ENCODE measurements around the gene SERTAD1.

Gene SERTAD1

DNA sequence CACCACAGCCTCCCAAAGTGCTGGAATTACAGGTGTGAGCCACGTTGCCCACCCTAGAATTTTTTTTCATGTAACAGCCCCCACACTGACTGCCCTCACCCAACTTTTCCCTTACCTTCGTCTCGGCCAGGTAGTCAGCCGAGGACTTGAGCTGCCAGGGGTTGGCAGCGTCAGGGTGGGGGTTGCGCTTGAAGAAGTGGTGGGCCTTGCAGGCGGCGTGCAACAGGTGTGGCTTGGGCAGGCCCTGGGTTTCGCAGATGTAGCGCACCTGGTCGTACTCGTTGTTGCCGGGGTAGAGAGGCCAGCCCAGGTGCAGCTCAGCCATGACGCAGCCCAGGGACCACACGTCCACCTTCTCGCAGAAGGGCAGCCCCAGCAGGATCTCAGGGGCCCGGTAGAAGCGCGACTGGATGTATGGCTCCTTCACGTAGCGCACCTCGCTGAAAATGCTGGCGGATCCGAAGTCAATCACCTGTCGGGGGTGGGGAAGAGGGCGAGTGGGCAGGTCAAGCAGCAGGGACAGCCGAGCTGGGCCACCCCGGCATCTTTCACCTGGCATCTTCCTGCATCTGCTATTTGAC lies 42.0 kb downstream of the SERTAD1 start:
- H3K4me3 ChIP-seq (ENCODE audit: low read depth, low read length) = no peak overlapping the region
- H3K9me3 ChIP-seq (ENCODE audit: control insufficient read depth, insufficient read depth, low read depth, low read length) = no peaks in the 10 kb centered on the region
- no peaks in the 10 kb centered on the region for H3K27me3 ChIP-seq (ENCODE audit: control insufficient read depth, insufficient read depth, low read length)
- H3K36me3 ChIP-seq (ENCODE audit: control insufficient read depth, insufficient read depth, low read length) = peaks cover 18% of the 10 kb centered on the region
- H3K4me1 ChIP-seq (ENCODE audit: control insufficient read depth, insufficient read depth, low read length) = peaks cover 5% of the 10 kb centered on the region
- no peak overlapping the region for H3K27ac ChIP-seq (ENCODE audit: low read depth, low read length)
- no peak overlapping the region for H3K9ac ChIP-seq (ENCODE audit: low read length)

DNA sequence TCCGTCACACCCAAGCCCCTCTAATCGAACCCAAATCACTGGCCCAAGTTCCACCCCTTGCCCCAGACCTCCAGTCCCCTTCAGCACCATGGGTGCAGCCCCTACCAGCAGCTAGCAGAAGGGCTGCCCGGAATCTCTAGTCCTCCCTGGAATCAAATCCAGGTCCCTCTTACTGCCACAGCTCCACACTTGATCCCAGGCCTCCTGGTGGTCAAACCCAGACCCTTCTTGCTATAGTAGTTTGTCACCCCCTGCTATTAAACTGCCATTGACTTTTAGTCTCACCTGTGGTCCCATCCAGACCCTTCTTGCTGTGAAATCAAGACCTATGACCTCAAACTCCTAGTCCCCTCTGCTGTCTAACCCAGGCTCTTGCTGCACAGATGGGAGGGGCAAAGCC lies 44.5 kb downstream of the SERTAD1 start:
- Histone ChIP-seq H3K27ac (ENCODE audit: low read depth, low read length) (no peak overlapping the region), H3K4me3 (ENCODE audit: low read depth, low read length) (no peak overlapping the region), H3K4me1 (ENCODE audit: control insufficient read depth, insufficient read depth, low read length) (peaks cover 5% of the 10 kb centered on the region), H3K9me3 (ENCODE audit: control insufficient read depth, insufficient read depth, low read depth, low read length) (no peaks in the 10 kb centered on the region), H3K9ac (ENCODE audit: low read length) (no peak overlapping the region), H3K36me3 (ENCODE audit: control insufficient read depth, insufficient read depth, low read length) (peaks cover 38% of the 10 kb centered on the region), H3K27me3 (ENCODE audit: control insufficient read depth, insufficient read depth, low read length) (no peaks in the 10 kb centered on the region)

DNA sequence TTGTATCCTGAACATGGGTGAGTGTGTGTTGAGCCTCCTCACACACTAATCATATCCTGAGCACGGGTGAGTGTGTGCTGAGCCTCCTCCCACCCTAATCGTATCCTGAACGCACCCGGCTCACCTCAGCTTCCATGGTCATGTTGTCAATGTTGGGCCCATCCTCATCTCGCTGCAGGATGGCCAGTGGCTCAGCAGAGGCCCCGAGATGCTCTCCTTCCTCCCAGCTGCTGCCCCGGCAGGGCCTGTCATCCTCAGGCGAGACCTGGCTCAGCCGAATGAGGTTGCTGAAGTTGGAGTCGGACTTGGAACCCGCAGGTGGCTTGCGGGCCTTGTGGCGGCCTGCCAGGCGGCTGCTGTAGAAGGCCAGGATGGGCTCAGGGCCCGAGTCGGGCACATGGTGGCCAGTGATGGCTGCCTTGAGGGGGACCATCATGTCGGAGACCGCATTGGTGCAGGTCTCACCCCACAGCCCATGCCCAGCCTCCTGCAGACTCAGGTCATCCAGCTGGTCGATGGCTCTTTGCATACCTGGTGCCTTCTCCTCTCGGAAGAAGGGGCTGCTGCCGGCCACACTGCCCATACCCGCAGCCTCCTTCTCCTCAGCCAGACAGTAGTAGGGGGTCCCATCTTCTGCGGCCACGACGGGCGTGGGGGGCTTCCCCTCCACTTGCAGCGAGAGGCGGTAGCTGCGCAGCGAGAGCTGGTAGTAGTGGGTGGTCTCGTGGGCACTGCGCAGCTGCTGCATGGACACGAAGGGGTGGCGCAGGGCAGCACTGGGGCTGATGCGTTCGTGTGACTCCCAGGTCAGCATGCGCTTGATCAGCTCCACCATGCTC lies 45.4 kb downstream of the SERTAD1 start:
- Histone ChIP-seq H3K36me3 (ENCODE audit: control insufficient read depth, insufficient read depth, low read length) (peaks cover 45% of the 10 kb centered on the region), H3K9ac (ENCODE audit: low read length) (no peak overlapping the region), H3K4me3 (ENCODE audit: low read depth, low read length) (no peak overlapping the region), H3K27ac (ENCODE audit: low read depth, low read length) (no peak overlapping the region), H3K4me1 (ENCODE audit: control insufficient read depth, insufficient read depth, low read length) (peaks cover 5% of the 10 kb centered on the region), H3K9me3 (ENCODE audit: control insufficient read depth, insufficient read depth, low read depth, low read length) (no peaks in the 10 kb centered on the region), H3K27me3 (ENCODE audit: control insufficient read depth, insufficient read depth, low read length) (no peaks in the 10 kb centered on the region)

DNA sequence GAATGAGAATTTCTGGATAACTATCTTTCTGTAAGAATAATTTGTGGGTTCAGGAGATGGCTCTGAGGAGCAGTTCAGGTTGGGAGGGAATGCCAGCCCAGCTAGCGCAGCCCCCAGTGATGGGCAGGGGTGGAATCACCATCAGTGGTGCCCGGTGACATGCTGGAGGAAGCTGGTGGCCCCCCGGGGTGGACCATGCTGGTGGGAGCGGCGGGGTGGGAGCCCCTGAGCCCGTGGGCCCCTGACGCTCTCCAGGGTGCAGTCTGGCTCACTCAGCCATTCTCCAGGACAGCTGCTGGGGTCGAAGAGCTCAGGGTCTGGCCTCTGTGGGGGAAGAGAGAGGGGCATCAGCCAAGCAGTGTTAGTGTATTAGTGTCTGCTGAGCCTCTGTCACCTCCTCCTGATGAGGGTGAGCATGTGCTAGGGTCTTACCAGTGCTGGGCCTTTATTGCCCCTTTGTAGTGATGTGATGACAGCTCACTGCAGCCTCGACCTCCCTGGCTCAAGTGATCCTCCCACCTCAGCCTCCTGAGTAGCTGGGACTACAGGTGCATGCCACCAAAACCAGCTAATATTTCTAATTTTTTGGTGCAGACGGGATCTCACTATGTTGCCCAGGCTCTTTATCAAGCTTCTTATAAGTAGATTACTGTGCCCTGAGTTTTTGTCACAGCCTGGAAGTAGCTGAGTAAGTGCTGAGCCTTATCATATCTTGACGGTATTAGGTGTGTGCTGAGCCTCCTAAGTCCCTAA lies 46.2 kb downstream of the SERTAD1 start:
- no peak overlapping the region for H3K4me3 ChIP-seq (ENCODE audit: low read depth, low read length)

DNA sequence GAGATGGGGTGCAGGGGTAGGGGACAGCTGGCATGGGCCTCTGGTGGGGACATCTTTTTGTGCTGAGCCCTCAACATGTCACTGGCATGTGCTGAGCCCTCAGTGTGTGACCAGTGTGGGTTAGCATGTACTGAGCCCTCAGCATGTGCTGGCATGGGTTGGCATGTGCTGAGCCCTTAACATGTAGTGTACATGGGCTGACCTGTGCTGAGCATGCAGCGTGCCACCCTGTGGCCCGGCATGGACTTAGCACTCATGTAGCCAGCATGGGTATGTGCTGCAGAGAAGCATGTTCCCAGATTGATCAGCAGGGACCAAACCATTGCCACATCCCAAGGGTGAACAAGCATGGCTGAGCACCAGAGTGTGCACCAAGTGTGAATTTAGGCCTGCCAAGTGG lies 47.3 kb downstream of the SERTAD1 start:
- Histone ChIP-seq H3K9ac (ENCODE audit: low read length) (no peak overlapping the region), H3K4me1 (ENCODE audit: control insufficient read depth, insufficient read depth, low read length) (no peaks in the 10 kb centered on the region), H3K4me3 (ENCODE audit: low read depth, low read length) (no peak overlapping the region), H3K9me3 (ENCODE audit: control insufficient read depth, insufficient read depth, low read depth, low read length) (no peaks in the 10 kb centered on the region), H3K27me3 (ENCODE audit: control insufficient read depth, insufficient read depth, low read length) (no peaks in the 10 kb centered on the region), H3K27ac (ENCODE audit: low read depth, low read length) (no peak overlapping the region), H3K36me3 (ENCODE audit: control insufficient read depth, insufficient read depth, low read length) (peaks cover 55% of the 10 kb centered on the region)

More for the DNA sequence above, 46.2 kb downstream of the SERTAD1 start:
- Histone ChIP-seq H3K9ac (ENCODE audit: low read length) (no peak overlapping the region), H3K27ac (ENCODE audit: low read depth, low read length) (no peak overlapping the region), H3K36me3 (ENCODE audit: control insufficient read depth, insufficient read depth, low read length) (peaks cover 46% of the 10 kb centered on the region), H3K4me1 (ENCODE audit: control insufficient read depth, insufficient read depth, low read length) (peaks cover 5% of the 10 kb centered on the region), H3K9me3 (ENCODE audit: control insufficient read depth, insufficient read depth, low read depth, low read length) (no peaks in the 10 kb centered on the region), H3K27me3 (ENCODE audit: control insufficient read depth, insufficient read depth, low read length) (no peaks in the 10 kb centered on the region)

DNA sequence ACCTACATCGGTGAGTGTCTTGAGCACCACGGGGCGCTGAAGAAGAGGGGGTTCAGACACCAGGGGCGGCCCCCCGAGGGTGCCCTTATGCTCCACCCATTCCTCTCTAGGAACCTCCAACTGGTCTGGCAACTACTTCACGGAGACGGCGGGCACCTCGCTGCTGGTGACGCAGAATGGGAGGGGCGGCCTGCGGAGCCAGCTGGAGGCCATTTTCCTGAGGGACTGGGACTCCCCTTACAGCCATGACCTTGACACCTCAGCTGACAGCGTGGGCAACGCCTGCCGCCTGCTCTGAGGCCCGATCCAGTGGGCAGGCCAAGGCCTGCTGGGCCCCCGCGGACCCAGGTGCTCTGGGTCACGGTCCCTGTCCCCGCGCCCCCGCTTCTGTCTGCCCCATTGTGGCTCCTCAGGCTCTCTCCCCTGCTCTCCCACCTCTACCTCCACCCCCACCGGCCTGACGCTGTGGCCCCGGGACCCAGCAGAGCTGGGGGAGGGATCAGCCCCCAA lies 47.9 kb downstream of the SERTAD1 start:
- H3K36me3 ChIP-seq (ENCODE audit: control insufficient read depth, insufficient read depth, low read length) = peaks cover 58% of the 10 kb centered on the region
- no peak overlapping the region for H3K9ac ChIP-seq (ENCODE audit: low read length)
- no peaks in the 10 kb centered on the region for H3K4me1 ChIP-seq (ENCODE audit: control insufficient read depth, insufficient read depth, low read length)
- H3K4me3 ChIP-seq (ENCODE audit: low read depth, low read length) = no peak overlapping the region
- no peak overlapping the region for H3K27ac ChIP-seq (ENCODE audit: low read depth, low read length)
- no peaks in the 10 kb centered on the region for H3K9me3 ChIP-seq (ENCODE audit: control insufficient read depth, insufficient read depth, low read depth, low read length)
- H3K27me3 ChIP-seq (ENCODE audit: control insufficient read depth, insufficient read depth, low read length) = no peaks in the 10 kb centered on the region

DNA sequence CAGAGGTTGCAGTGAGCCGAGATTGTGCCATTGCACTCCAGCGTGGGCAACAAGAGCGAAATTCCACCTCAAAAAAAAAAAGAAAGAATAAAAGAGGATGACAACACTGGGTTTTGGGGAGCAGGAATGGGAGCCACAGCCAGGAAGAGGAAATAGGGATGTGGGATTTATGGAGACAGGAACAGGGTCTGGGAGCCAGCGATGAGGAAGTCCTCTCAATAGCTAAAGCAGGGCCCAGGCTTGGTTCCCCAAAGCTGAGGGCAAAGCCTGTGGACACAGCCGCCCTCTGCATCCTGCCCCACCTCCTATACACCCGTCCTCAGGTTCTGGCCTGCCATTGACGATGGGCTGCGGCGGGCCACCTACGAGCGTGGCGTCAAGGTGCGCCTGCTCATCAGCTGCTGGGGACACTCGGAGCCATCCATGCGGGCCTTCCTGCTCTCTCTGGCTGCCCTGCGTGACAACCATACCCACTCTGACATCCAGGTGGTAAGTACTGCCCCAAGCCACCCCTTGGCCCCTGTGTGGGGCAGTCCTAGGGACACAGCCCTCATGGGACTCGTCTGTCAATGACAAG lies 49.4 kb downstream of the SERTAD1 start:
- no peak overlapping the region for H3K27ac ChIP-seq (ENCODE audit: low read depth, low read length)
- peaks cover 72% of the 10 kb centered on the region for H3K36me3 ChIP-seq (ENCODE audit: control insufficient read depth, insufficient read depth, low read length)
- H3K27me3 ChIP-seq (ENCODE audit: control insufficient read depth, insufficient read depth, low read length) = no peaks in the 10 kb centered on the region
- H3K9me3 ChIP-seq (ENCODE audit: control insufficient read depth, insufficient read depth, low read depth, low read length) = no peaks in the 10 kb centered on the region
- no peaks in the 10 kb centered on the region for H3K4me1 ChIP-seq (ENCODE audit: control insufficient read depth, insufficient read depth, low read length)
- no peak overlapping the region for H3K4me3 ChIP-seq (ENCODE audit: low read depth, low read length)
- H3K9ac ChIP-seq (ENCODE audit: low read length) = no peak overlapping the region

DNA sequence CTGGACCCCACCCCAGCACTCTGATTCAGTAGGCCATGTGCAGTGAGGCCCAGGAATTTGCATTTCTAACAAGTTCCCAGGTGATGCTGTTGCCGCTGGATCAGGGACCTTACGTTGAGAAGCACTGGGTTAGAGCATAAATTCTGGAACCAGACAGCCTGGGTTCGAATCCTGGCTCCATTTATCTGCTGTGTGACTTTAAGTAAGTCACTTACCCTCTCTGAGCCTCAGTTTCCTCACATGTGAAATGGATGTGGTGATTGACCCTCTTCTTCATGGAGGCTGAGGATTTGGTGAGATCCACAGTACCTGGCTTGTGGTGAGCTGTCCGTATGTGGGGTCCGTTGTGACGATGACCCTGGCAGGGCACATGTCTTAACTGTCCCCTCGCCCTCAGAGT lies 51.7 kb downstream of the SERTAD1 start:
- no peak overlapping the region for H3K9ac ChIP-seq (ENCODE audit: low read length)
- H3K4me3 ChIP-seq (ENCODE audit: low read depth, low read length) = no peak overlapping the region
- H3K9me3 ChIP-seq (ENCODE audit: control insufficient read depth, insufficient read depth, low read depth, low read length) = no peaks in the 10 kb centered on the region
- H3K27me3 ChIP-seq (ENCODE audit: control insufficient read depth, insufficient read depth, low read length) = no peaks in the 10 kb centered on the region
- no peaks in the 10 kb centered on the region for H3K4me1 ChIP-seq (ENCODE audit: control insufficient read depth, insufficient read depth, low read length)
- H3K27ac ChIP-seq (ENCODE audit: low read depth, low read length) = no peak overlapping the region
- peaks cover 77% of the 10 kb centered on the region for H3K36me3 ChIP-seq (ENCODE audit: control insufficient read depth, insufficient read depth, low read length)

DNA sequence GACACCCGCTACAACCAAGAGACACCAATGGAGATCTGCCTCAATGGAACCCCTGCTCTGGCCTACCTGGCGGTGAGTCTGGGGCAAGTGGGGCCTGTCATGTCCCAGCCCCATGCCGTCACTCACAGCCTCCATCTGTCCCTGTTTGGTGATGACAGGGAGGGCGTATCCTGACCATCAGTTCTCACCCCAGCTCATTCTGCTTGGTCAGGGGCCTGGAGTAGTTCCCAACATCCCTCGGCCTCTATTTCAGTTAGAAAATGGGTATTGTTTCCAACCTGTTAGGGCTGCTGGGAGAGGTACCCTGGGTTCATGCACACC lies 54.0 kb downstream of the SERTAD1 start:
- no peak overlapping the region for H3K27ac ChIP-seq (ENCODE audit: low read depth, low read length)
- no peaks in the 10 kb centered on the region for H3K27me3 ChIP-seq (ENCODE audit: control insufficient read depth, insufficient read depth, low read length)
- no peak overlapping the region for H3K9ac ChIP-seq (ENCODE audit: low read length)
- no peak overlapping the region for H3K4me3 ChIP-seq (ENCODE audit: low read depth, low read length)
- no peaks in the 10 kb centered on the region for H3K9me3 ChIP-seq (ENCODE audit: control insufficient read depth, insufficient read depth, low read depth, low read length)
- H3K36me3 ChIP-seq (ENCODE audit: control insufficient read depth, insufficient read depth, low read length) = peaks cover 73% of the 10 kb centered on the region
- H3K4me1 ChIP-seq (ENCODE audit: control insufficient read depth, insufficient read depth, low read length) = peaks cover 8% of the 10 kb centered on the region

All from HUES6 (cell line).